Coronary artery (tissue), 2 donors: ENCODE results near the gene KLHDC10.
"Not testable (repeated sequence)": the region's sequence is repeated elsewhere in the genome, so short reads cannot be mapped to it uniquely, and the experiment has no call there.

ENCODE experiments used
- DNase-seq: peaks from one replicate; pipeline ENCODE4 v3.0.0-alpha.2; 2017; ENCODE audit warnings: low spot score
- H3K27ac ChIP-seq, 2 donors: fragments of 200-600 bp; sonication (generic); one replicate each; pipeline ENCODE4 v1.5.1; 2016 to 2019
- H3K4me3 ChIP-seq: fragments of 200-600 bp; sonication (generic); 2 replicates; pipeline ENCODE4 v1.5.1; 2016; ENCODE audit warnings: mild to moderate bottlenecking, moderate library complexity
- TF ChIP-seq, protein P1 (sequence below): fragments of 200-600 bp; sonication (generic); IDR thresholded peaks from one replicate; pipeline ENCODE4 v1.5.1; 2019; ENCODE audit warnings: antibody characterized with exemption

KLHDC10 gene

DNA sequence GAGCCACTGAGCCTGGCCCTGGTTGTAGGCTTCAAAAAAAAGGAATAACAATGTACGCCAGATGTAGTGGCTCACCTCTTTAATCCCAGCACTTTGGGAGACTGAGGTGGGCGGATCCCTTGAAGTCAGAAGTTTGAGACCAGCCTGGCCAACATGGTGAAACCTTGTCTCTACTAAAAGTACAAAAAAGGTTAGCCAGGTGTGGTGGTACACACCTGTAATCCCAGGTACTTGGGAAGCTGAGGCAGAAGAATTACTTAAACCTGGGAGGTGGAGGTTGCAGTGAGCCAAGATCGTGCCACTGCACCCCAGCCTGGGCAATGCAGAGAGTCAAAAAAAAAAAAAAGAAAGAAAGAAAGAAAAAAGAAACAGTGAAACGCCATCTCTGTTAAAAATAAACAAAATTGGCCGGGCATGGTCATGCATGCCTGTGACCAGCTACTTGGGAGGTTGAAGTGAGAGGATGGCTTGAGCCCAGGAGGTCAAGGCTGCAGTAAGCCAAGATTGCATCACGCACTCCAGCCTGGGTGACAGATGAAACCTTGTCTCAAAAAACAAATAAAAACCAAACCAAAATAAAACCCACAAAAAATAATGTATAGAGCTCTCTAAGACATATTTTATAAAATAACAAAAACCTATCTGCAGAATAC is 4.7 kb upstream of the KLHDC10 start:
- DNase-seq, result no peak
- Histone ChIP-seq H3K27ac (no peak overlapping the region), H3K4me3 (no peak overlapping the region)
- TF ChIP-seq, protein P1, sequence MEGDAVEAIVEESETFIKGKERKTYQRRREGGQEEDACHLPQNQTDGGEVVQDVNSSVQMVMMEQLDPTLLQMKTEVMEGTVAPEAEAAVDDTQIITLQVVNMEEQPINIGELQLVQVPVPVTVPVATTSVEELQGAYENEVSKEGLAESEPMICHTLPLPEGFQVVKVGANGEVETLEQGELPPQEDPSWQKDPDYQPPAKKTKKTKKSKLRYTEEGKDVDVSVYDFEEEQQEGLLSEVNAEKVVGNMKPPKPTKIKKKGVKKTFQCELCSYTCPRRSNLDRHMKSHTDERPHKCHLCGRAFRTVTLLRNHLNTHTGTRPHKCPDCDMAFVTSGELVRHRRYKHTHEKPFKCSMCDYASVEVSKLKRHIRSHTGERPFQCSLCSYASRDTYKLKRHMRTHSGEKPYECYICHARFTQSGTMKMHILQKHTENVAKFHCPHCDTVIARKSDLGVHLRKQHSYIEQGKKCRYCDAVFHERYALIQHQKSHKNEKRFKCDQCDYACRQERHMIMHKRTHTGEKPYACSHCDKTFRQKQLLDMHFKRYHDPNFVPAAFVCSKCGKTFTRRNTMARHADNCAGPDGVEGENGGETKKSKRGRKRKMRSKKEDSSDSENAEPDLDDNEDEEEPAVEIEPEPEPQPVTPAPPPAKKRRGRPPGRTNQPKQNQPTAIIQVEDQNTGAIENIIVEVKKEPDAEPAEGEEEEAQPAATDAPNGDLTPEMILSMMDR, result no peak

DNA sequence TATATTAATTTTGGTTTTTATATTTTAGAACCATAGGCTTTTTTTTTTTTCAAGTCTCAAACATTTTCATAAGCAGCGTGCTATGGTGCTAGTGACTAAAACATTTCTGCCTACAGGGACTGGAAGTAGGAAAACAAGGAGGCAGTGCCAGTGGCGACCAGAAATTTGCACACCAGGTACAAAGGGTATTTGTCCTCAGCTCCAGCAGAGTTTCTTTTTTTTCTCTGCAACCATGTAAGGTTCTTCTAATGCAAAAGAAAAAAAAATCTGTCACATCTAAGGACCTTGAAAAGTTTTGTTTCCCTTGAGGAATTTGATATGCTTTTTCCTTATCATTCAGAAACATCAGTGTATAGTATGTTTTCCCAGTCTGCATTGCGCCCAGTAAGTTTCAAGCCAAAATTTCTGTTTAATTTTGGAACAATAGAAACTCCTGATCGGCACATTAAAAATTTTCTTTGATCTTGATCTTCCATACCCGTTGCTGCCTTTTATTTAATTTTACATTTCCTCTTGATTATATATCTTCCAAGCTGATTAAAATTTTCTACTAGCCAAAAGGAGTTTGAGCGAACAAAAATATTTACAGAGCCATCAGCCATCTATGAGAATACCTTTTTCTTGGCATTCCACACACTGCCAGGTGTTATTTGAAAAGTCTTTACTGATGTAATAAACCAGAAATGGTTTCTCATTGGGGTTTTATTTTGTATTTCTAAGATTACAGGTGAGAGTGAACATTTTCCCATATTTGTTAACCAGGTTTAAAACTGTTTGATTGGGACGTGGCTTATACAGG is 956 bp upstream of the KLHDC10 start:
- peak overlapping the region; percentile 75 to 82 for H3K27ac ChIP-seq
- peak overlapping the region; percentile 95 for H3K4me3 ChIP-seq
- no peak for DNase-seq
- TF ChIP-seq, protein P1, result no peak

DNA sequence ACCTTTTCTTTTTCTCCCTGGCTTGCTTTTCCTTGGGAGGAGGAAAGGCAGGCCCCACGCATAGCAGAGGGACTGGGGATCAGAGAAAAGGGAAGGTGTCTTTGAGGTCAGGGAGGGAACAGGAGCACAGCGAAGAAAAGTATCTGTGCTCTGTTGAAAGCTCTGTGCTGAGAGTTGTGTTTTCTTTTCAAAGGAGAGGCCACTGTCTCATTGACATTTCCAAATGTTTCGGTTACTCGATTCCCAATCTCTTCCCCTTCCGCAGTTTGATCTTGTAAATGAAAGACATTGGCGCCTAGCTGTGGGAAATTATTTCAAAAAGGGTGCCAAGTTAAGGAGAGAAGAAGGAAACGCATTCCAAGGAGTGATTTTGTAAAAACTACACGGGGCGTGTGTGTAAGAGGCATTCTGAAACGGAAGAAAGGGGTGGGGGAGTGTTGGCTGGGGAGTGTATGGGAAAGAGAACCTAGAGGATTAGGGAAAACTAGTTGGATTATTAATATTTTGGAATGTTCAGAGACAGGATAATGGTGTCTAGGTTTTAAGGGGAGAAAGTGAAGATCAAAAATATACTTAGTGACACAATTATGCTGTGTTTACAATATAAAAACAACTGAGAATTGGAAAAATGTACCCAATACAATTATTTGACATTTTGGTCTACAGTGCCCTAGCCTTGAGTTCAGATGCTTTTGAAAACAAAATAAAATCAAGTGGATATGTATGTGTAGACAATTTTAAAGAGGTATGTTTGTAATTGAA is 708 bp downstream of the KLHDC10 start:
- Histone ChIP-seq H3K27ac (peak overlapping the region; percentile 75 to 90), H3K4me3 (peak overlapping the region; percentile 95)
- TF ChIP-seq, protein P1, result no peak
- DNase-seq, result no peak

DNA sequence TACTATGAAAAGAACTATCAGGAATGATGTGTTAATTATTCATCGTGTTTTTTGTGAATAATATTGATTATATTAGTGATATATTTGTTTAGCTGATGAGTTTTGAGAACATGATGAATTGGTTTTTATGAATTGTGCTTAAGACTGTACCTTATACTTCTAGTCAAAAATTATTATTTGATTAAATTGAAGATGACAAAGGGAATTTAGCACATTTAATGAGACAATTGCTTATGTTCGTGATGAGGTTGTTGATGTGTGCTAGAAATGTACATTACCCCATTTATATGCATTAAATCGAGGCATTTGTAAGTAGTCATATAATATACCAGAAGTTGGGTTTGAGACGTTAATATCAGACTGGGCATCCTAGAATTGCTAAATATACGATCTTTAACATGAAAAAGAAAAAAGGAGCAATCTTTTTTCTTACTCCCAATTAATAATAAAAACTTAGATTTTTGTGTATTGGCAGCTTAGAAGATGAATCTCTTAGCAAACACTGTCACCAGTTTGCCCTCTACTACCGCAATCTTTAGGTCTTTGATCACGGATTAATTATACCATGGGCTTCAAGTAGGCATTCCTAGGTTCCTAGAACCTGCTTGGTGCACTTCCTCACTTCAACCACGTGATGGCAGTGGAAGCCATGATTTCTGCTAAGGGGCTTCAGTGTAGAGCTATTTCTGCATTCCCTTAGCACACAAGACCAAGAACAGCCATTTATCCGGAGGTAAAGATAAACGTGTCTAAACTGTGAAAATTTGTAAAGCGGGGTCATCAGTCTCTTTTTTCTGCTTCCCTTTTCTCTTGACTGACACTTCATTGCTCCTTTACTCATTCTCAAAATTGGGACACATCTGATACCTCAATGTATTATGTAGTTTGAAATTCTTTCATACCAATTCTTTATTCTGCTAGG is 1.6 kb downstream of the KLHDC10 start:
- DNase-seq, result no peak

DNA sequence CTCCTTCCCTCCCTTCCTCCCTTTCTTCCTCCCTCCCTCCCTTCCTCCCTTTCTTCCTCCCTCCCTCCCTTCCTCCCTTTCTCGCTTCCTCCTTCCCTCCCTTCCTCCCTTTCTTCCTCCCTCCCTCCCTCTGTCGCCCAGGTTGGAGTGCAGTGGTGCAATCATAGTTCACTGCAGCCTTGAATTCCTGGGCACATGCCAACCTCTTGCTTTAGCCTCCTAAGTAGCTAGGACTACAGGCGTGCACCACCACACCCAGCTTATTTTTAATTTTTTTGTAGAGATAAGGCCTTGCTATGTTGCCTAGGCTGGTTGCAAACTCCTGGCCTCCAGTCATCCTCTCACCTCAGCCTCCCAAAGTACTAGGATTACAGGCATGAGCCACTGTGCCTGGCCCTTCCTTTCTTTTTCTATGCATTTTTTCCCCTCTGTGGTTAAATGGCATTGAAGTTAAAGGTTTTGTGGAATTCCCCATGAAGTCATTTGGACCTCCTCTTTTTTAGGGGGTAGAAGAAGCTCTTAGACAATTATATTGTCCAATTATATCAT is 9.6 kb downstream of the KLHDC10 start:
- Histone ChIP-seq H3K4me3 (no peak overlapping the region), H3K27ac (no peak overlapping the region)
- TF ChIP-seq, protein P1, result no peak
- DNase-seq, result no peak

More for the DNA sequence above, 1.6 kb downstream of the KLHDC10 start:
- Histone ChIP-seq H3K27ac (no peak overlapping the region), H3K4me3 (peak overlapping the region; percentile 95)
- TF ChIP-seq, protein P1, result peak; percentile 80

DNA sequence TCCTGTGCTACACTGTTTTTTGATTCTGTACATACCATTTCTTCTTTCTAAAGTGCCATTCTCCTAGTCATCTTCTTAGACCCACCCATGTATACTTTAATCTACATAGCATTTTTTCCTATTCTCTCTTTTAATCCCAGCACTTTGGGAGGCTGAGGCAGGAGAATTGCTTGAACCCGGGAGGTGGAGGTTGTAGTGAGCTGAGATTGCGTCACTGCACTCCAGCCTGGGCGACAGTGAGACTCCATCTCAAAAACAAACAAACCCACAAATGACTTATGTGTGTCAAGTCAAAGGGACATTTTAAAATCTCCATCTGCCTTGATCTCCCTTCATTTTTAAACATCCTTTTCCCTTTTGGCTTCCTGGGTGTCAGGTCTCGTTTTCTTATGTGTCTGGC is 13.2 kb downstream of the KLHDC10 start:
- H3K4me3 ChIP-seq, DNase-seq: not testable (repeated sequence)

More for the DNA sequence above, 13.2 kb downstream of the KLHDC10 start:
- not testable (repeated sequence) for H3K27ac ChIP-seq
